Embryonic facial prominence (tissue), 1 donor: ENCODE measurements around the gene PSKH1.
"Not testable (repeated sequence)": the region's sequence is repeated elsewhere in the genome, so short reads cannot be mapped to it uniquely, and the experiment has no call there.

ENCODE experiments used
- DNase-seq: peaks from one replicate; pipeline ENCODE4 v3.0.0-alpha.2; 2016; ENCODE audit errors: extremely low spot score

The PSKH1 gene

DNA sequence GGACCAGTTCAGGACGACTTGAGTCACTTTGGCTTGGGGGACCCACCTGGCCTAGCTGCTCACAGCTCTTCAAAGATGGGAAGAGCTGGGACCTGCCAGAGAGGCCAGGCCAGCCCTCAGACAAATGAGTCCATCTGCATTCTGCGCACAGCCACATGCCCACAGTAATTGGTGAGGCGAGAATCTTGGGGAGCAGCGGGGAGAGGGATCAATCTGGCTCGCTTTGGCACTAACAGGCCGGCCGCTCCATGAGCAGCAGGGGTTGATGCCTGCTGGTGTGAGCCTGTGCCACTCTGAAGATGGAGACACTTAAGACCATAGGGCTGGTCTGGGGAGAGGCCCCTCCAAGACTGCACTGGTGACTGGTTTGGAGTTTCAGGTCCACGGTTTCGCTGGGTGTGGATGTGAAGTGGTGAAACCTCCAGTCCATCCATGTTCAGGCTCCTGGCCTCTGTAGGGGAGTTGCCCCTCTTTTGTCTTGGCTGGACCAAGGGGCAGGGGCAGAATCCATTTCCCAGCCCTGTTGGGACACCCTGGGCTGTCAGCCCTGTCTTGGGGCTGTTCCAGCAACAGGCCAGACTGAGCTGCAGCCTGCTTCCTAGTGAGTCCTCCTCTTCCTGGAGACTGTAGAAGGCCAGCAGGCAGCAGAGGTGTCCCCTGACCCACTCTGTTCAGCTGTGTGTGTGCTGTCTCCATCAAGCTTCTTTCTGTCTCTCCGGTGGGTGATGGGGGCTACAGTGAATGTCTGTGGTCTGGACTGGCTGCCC lies 31.3 kb downstream of the PSKH1 start:
- no peak for DNase-seq

DNA sequence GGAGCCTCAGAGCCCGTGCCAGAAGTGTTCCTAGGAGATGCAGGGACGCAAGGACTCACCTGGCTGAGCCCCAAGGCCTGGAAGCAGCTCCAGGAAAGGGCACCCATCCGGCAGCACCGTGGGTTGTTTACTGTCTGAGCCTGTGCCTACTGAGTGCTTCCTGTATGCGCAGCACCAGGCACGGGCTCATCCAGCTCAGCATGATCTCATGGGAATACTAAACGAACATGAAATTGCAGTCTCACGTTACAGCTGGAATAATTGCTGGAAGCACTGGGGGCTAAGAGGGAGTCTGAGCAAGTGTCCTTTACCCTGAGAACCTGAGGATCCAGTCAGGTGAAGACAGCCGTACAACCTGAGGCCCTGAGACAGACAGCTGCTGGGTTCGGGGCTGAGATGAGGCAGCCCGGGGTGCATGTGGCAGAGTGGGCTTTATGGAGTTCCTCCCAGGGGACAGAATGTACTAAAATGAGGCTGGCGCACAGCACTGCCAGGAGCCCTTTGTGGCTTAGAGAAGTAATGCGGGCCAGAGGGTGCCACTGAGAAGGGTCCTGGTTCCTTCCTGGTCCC lies 33.2 kb downstream of the PSKH1 start:
- DNase-seq = no peak

- no peak for DNase-seq
These were observed 34.3 kb downstream of the PSKH1 start for GRCh38 chr16:67927131-67927941.

DNA sequence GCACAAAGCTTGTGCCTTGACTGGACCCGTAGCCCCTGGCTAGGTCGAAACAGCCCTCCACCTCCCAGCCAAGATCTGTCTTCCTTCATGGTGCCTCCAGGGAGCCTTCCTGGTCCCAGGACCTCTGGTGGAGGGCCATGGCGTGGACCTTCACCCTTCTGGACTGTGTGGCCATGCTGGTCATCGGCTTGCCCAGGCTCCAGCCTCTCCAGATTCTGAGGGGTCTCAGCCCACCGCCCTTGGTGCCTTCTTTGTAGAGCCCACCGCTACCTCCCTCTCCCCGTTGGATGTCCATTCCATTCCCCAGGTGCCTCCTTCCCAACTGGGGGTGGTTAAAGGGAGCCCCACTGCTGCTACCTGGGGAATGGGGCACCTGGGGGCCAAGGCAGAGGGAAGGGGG lies 35.1 kb downstream of the PSKH1 start:
- no peak for DNase-seq

- DNase-seq = no peak
These were observed 35.7 kb downstream of the PSKH1 start for GRCh38 chr16:67928561-67929364.

DNA sequence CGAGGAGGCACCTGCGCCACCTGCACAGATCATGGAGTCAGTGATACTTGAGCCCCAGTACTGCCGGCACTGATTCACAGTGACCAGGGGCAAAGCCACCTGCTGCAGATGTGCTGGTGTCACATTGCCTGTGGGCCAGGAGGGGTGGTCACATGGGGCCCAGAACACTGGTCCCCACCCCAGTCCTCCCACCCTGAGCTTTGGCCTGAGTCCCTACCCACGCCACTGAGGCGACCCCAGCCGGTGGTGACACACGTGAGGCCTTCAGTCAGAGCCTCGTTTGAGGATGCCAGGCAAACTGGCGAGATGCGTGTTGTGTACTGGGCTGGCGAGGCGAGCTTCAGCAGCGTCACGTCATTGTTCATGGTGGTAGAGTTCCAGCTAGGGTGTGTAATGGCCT lies 37.1 kb downstream of the PSKH1 start:
- DNase-seq = no peak

GRCh38 chr16:67930678-67931211 lies 37.7 kb downstream of the PSKH1 start:
- no peak for DNase-seq

DNA sequence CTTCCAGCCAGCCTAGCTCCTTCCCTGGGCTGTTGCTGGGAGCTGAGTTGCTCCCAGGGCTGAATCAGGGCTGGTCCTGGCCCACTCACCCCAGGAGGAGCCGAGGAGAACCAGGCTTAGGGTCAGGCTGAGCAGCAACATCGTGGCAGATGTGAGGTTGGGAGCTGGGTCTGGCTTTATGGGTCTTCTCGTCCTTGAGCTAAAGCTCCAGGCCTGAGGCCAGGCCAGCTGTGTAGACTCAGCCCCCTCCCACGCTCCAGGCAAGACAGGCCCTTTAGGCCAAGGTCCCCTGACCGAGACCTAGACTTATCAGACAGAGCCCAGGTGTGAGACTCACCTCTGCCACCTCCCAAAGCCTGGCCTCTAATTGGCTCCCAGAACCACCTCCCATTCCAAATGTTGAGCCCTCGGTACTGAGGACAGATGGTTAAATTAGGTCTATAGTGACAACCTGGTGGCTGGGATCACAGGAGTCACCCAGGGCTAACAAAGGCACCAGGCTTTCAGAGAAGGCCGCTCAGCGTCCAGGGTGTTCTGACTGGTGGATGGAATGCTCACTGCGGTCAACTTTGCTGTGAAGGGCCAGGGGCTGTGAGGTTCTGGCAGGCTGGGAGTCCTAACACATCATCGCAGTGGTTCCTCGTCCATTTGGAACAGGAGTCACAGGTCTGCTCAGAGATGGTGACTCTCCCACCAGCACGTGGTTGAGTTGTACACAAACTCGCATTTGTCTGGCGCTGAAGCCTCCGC lies 38.8 kb downstream of the PSKH1 start, which contains the start of gene CTRL:
Gene CTRL (minus strand): TSS at position 151 of the 750 bp plus-strand sequence. CDS start 10 bp downstream, at position 141.
- no peak for DNase-seq

DNA sequence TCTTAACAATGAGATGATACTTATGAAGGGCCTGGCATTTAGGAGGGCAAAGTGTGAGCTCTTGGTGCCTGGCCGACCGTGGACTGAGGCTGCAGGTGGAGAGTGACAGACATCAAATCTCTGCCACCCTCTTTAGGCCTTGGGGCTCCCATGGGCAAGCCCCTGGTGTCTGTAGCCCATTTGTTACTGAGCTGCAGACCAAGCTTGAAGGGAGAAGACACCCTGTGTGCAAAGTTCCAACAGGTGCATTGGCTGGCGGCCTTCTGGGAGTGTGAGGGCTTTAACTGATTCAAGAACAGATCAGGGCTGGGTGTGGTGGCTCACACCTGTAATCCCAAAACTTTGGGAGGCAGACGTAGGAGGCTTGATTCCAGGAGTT lies 39.4 kb downstream of the PSKH1 start:
- no peak for DNase-seq

- DNase-seq = no peak
These were observed 40.8 kb downstream of the PSKH1 start for GRCh38 chr16:67933805-67934204.

- no peak for DNase-seq
These were observed 41.4 kb downstream of the PSKH1 start for GRCh38 chr16:67934306-67935100.

DNA sequence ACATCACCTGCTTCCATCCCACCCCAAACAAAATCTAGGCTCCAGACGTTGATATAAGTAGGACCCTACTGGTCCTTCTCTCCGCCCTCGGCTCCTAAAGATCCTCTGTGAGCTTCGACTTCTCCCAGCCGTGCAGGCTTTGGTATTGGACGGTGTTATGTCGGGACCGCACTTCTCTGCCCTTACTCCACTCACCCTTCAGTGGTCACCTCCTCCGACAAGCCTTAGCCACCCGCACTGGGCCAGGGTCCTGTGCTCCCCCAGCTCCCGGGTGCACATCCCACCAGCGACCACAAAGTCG lies 42.0 kb downstream of the PSKH1 start:
- no peak for DNase-seq

- DNase-seq = peak; percentile 89
These were observed 42.5 kb downstream of the PSKH1 start for GRCh38 chr16:67935402-67936123.

- no peak for DNase-seq
These were observed 43.2 kb downstream of the PSKH1 start, which contains the start of gene PSMB10 for GRCh38 chr16:67936124-67936879. PSMB10 (minus strand) TSS chr16:67936850; CDS start chr16:67936749, 101 bp downstream.

DNA sequence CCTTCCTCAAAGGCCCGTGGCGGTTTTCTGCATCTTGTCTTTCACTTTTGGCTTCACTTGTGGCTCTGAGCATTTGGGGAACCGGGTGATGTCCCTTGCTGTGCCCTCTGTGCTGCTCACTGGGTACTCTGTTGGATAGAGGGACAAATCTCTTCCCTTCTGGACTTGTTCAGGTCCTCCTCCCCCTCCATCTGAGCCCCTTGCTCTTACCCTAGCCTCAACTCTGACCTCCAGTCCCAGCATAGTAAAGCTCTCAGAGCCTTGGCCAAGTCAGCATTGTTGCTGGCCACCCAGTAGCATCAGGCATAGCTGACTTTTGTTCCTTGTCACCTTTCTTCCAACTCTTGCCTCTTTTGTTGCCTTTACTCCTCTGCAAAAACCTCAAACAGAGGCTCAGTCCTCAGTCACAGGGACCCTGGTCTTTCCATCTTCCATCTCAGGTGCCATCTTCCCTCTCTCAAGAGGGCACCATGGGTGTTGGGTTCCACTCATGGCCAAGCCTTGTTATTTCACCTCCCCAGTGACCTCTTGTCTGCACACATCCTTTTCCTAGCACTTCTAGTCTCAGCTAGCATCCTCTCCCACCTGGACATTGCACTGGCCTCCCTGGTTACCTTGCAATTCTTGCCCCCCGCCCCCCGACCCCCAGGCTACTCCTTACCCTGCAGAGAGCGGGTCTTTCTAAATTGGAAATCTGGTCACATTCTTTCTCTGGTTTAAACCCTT lies 44.0 kb downstream of the PSKH1 start:
- DNase-seq = peak; percentile 14

DNA sequence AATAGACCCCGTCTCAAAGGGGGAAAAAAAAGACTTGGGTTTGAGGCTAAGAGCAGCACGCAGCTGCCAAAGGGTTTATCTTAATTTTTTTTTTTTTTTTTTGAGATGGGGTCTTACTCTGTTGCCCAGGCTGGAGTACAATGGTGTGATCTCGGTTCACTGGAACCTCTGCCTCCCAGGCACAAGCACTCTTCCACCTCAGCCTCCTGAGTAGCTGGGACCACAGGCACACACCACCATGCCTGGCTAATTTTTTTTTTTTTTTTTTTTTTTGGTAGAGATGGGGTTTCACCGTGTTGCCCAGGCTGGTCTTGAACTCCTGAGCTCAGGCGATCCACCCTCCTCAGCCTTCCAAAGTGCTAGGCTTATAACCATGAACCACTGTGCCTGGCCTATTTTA lies 44.7 kb downstream of the PSKH1 start:
- DNase-seq = not testable (repeated sequence)

GRCh38 chr16:67939507-67940445 lies 46.7 kb downstream of the PSKH1 start:
- DNase-seq = no peak
